Astrocyte of the spinal cord (primary cell): ENCODE results near the gene PPP1R14C.

Source experiments
- DNase-seq: peaks from one replicate; pipeline ENCODE4 v3.0.0; 2011; ENCODE audit warnings: low read depth, low spot score
- H3K4me3 ChIP-seq: 2 replicates; pipeline ENCODE4 v1.5.1; 2011; ENCODE audit warnings: low read depth, mild to moderate bottlenecking, low read length, moderate library complexity
- in situ Hi-C: cut with HindIII; loops from 2 replicates; pipeline ENCODE4 v1.10.0; 2017; ENCODE audit warnings: low sequenced_read_pairs
- TF ChIP-seq, protein P1 (sequence below): IDR thresholded peaks from 2 replicates; pipeline ENCODE4 v1.5.1; 2012; ENCODE audit warnings: low read depth, mild to moderate bottlenecking, low read length, inconsistent platforms

The PPP1R14C gene

GRCh38 chr6:150286460-150286859 is 143.6 kb downstream of the PPP1R14C start:
- in situ Hi-C loops, result no loop called here
- DNase-seq, result no peak
- TF ChIP-seq, protein P1, sequence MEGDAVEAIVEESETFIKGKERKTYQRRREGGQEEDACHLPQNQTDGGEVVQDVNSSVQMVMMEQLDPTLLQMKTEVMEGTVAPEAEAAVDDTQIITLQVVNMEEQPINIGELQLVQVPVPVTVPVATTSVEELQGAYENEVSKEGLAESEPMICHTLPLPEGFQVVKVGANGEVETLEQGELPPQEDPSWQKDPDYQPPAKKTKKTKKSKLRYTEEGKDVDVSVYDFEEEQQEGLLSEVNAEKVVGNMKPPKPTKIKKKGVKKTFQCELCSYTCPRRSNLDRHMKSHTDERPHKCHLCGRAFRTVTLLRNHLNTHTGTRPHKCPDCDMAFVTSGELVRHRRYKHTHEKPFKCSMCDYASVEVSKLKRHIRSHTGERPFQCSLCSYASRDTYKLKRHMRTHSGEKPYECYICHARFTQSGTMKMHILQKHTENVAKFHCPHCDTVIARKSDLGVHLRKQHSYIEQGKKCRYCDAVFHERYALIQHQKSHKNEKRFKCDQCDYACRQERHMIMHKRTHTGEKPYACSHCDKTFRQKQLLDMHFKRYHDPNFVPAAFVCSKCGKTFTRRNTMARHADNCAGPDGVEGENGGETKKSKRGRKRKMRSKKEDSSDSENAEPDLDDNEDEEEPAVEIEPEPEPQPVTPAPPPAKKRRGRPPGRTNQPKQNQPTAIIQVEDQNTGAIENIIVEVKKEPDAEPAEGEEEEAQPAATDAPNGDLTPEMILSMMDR, result no peak
- no peak overlapping the region for H3K4me3 ChIP-seq

- in situ Hi-C loops, result no loop called here
- TF ChIP-seq, protein P1, result no peak
- DNase-seq, result no peak
- no peak overlapping the region for H3K4me3 ChIP-seq
Measured at GRCh38 chr6:150286912-150287311, 144.1 kb downstream of the PPP1R14C start.

- in situ Hi-C loops, result no loop called here
- no peak overlapping the region for H3K4me3 ChIP-seq
- DNase-seq, result no peak
- TF ChIP-seq, protein P1, result no peak
Measured at GRCh38 chr6:150288456-150288855, 145.6 kb downstream of the PPP1R14C start.

GRCh38 chr6:150289454-150290071 is 146.7 kb downstream of the PPP1R14C start:
- H3K4me3 ChIP-seq, result no peak overlapping the region
- TF ChIP-seq, protein P1, result no peak
- in situ Hi-C loops, result no loop called here
- no peak for DNase-seq

DNA sequence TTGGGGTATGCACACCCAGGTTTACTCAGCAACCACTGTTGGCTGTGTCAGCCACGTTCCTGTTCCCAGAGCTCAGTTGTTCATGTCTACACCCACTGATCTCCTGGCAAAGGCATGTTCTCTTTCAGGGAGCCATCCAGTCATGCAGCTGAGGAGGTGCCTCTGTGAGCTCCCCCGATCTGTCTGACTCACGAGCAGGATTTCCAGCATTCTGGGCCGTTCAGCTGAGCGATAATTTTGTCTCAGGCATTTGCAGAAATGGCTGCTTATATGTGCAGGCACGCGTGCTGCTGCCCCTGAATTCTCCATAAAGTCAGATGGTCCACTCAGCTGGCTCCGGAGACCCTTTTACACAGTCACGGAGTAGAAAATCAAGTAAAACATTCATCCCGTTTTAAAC is 147.6 kb downstream of the PPP1R14C start:
- in situ Hi-C loops, result no loop called here
- TF ChIP-seq, protein P1, result no peak
- DNase-seq, result no peak
- no peak overlapping the region for H3K4me3 ChIP-seq

GRCh38 chr6:150291968-150292710 is 149.3 kb downstream of the PPP1R14C start:
- in situ Hi-C loops, result no loop called here
- H3K4me3 ChIP-seq, result no peak overlapping the region
- no peak for DNase-seq
- TF ChIP-seq, protein P1, result no peak
